WTC11 (cell line): ENCODE measurements around the gene LGSN. TPM values are rescaled to one million over a fixed set of nuclear protein-coding genes. Genes with fewer than 3 reads are reported as not detected.

Experiments used
- ATAC-seq: fragments of 200-7000 bp; cut with Tn5 transposase; 2 replicates; pipeline ENCODE4 v1.10.0; 2021; ENCODE audit warnings: mild to moderate bottlenecking, moderate library complexity
- CTCF ChIA-PET: fragments of 300-600 bp; sonication (Branson Sonifier 250); formaldehyde crosslinking; loops from one replicate; lab custom pipeline; 2021; ENCODE audit warnings: antibody characterized with exemption; lab: Charles Lee
- POLR2A ChIA-PET: fragments of 350-600 bp; sonication (Branson Sonifier 250); formaldehyde crosslinking; loops from one replicate; lab custom pipeline; 2021; ENCODE audit warnings: antibody characterized with exemption; lab: Charles Lee
- DNase-seq: peaks from one replicate; pipeline ENCODE4 v3.0.0; 2021; ENCODE audit warnings: low spot score
- H3K27ac Mint-ChIP-seq: 2 replicates; pipeline ENCODE4 v1.8.0; 2021; ENCODE audit warnings: mixed read lengths
- H3K27me3 Mint-ChIP-seq: 2 replicates; pipeline ENCODE4 v1.8.0; 2021; ENCODE audit warnings: low read depth, mild to moderate bottlenecking, moderate library complexity, mixed read lengths
- H3K36me3 Mint-ChIP-seq: 2 replicates; pipeline ENCODE4 v1.8.0; 2021; ENCODE audit warnings: mixed read lengths
- H3K4me1 Mint-ChIP-seq: 2 replicates; pipeline ENCODE4 v1.8.0; 2022; ENCODE audit warnings: mixed read lengths
- H3K4me3 Mint-ChIP-seq: 2 replicates; pipeline ENCODE4 v1.8.0; 2021; ENCODE audit warnings: mild to moderate bottlenecking, moderate library complexity, mixed read lengths
- H3K9me3 Mint-ChIP-seq: 2 replicates; pipeline ENCODE4 v1.8.0; 2021; ENCODE audit warnings: mixed read lengths
- ATF1 ChIP-seq: sonication (generic); formaldehyde crosslinking; IDR thresholded peaks from 2 replicates; pipeline ENCODE4 v1.8.1; 2023; ENCODE audit warnings: mild to moderate bottlenecking, moderate library complexity, missing genetic modification reagents
- CREM ChIP-seq: sonication (generic); formaldehyde crosslinking; IDR thresholded peaks from 2 replicates; pipeline ENCODE4 v1.8.1; 2022; ENCODE audit warnings: mild to moderate bottlenecking, missing genetic modification reagents, moderate library complexity
- ELF4 ChIP-seq: sonication (generic); formaldehyde crosslinking; IDR thresholded peaks from 2 replicates; pipeline ENCODE4 v1.8.1; 2022; ENCODE audit warnings: low read depth, mild to moderate bottlenecking, moderate library complexity, missing genetic modification reagents
- EMX1 ChIP-seq: fragments of 250-450 bp; sonication (Bioruptor Pico); IDR thresholded peaks from 2 replicates; pipeline ENCODE4 v1.8.0; 2021; ENCODE audit warnings: mild to moderate bottlenecking
- FOXK1 ChIP-seq: sonication (generic); formaldehyde crosslinking; IDR thresholded peaks from 2 replicates; pipeline ENCODE4 v1.8.0; 2022; ENCODE audit warnings: mild to moderate bottlenecking, moderate library complexity, missing genetic modification reagents
- GTF2I ChIP-seq: fragments of 250-450 bp; sonication (Bioruptor Pico); conservative IDR thresholded peaks from 2 replicates; pipeline ENCODE4 v1.4.0; 2021; ENCODE audit warnings: mild to moderate bottlenecking
- IRF2 ChIP-seq: sonication (generic); formaldehyde crosslinking; IDR thresholded peaks from 2 replicates; pipeline ENCODE4 v1.8.0; 2022; ENCODE audit warnings: low read depth, missing genetic modification reagents, borderline replicate concordance
- NFE2L1 ChIP-seq: sonication (generic); formaldehyde crosslinking; IDR thresholded peaks from 2 replicates; pipeline ENCODE4 v1.8.1; 2023; ENCODE audit warnings: missing genetic modification reagents
- NR3C1 ChIP-seq: sonication (generic); formaldehyde crosslinking; conservative IDR thresholded peaks from 2 replicates; pipeline ENCODE4 v1.8.1; 2023; ENCODE audit warnings: low read depth, mild to moderate bottlenecking, missing genetic modification reagents
- PRRX2 ChIP-seq: fragments of 250-450 bp; sonication (Bioruptor Pico); IDR thresholded peaks from 2 replicates; pipeline ENCODE4 v1.8.0; 2021; ENCODE audit warnings: mild to moderate bottlenecking
- SMAD4 ChIP-seq: sonication (generic); formaldehyde crosslinking; IDR thresholded peaks from 2 replicates; pipeline ENCODE4 v1.8.0; 2022; ENCODE audit warnings: mild to moderate bottlenecking, missing genetic modification reagents
- SP1 ChIP-seq: sonication (generic); formaldehyde crosslinking; conservative IDR thresholded peaks from 2 replicates; pipeline ENCODE4 v1.8.1; 2022; ENCODE audit warnings: missing genetic modification reagents
- ZNF219 ChIP-seq: sonication (generic); formaldehyde crosslinking; IDR thresholded peaks from 2 replicates; pipeline ENCODE4 v1.8.0; 2023; ENCODE audit warnings: missing genetic modification reagents, mild to moderate bottlenecking, borderline replicate concordance
- ZNF263 ChIP-seq: sonication (generic); formaldehyde crosslinking; IDR thresholded peaks from 2 replicates; pipeline ENCODE4 v1.8.1; 2022; ENCODE audit warnings: low read depth, mild to moderate bottlenecking, moderate library complexity, missing genetic modification reagents
- ZNF281 ChIP-seq: sonication (generic); formaldehyde crosslinking; IDR thresholded peaks from 2 replicates; pipeline ENCODE4 v1.8.0; 2023; ENCODE audit warnings: mild to moderate bottlenecking, missing genetic modification reagents
- ZNF317 ChIP-seq: sonication (generic); formaldehyde crosslinking; IDR thresholded peaks from 2 replicates; pipeline ENCODE4 v1.8.1; 2023; ENCODE audit warnings: low read depth, mild to moderate bottlenecking, moderate library complexity, missing genetic modification reagents, borderline replicate concordance
- ZNF512 ChIP-seq: sonication (generic); formaldehyde crosslinking; IDR thresholded peaks from 2 replicates; pipeline ENCODE4 v1.8.1; 2022; ENCODE audit warnings: missing genetic modification reagents, borderline replicate concordance
- total RNA-seq: library from RNA; stranded (reverse); gene quantifications from 3 replicates; pipeline ENCODE4 v1.2.3, GENCODE V29; 2021
- TF ChIP-seq, protein P1 (sequence below): sonication (generic); formaldehyde crosslinking; IDR thresholded peaks from 2 replicates; pipeline ENCODE4 v1.8.0; 2022; ENCODE audit warnings: missing genetic modification reagents

Gene LGSN
- total RNA-seq, 1 experiment from 2014 or later = 0.35 TPM

DNA sequence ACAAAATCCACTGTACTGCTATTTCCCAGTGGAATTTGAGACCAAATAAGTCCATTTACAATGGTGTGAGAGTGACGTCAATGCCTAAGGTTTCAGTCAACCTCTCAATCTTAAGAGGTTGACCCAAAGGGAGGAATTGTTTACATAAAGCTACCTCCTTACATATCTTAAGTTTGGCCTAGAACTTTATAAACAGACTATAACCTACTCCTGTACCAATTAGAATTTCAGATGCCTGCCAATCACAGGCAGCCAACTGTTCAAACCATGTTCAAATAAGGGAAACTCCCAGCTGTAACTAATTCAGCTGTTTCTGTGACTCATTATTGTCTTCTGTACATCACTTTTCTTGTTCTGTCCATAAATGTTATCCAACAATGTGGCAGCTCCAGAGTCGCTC, 14.5 kb downstream of the LGSN start:
- ChIA-PET POLR2A (no interaction called here), CTCF (no interaction called here)
- DNase-seq (no peak), ATAC-seq (no peak)
- Mint-ChIP-seq H3K27ac (no peak overlapping the region), H3K36me3 (no peaks in the 10 kb centered on the region), H3K4me1 (no peaks in the 10 kb centered on the region), H3K27me3 (no peaks in the 10 kb centered on the region), H3K9me3 (peaks cover 8% of the 10 kb centered on the region; the same call in 1 of the 2 replicates), H3K4me3 (no peak overlapping the region)
- TF ChIP-seq ELF4 (CRISPR knock-in tag) (no peak), GTF2I (CRISPR knock-in tag) (no peak), PRRX2 (CRISPR knock-in tag) (no peak), CREM (CRISPR knock-in tag) (no peak), SP1 (CRISPR knock-in tag) (no peak), ZNF512 (CRISPR knock-in tag) (no peak), ATF1 (CRISPR knock-in tag) (no peak), ZNF317 (CRISPR knock-in tag) (no peak), IRF2 (no peak)
- TF ChIP-seq, protein P1, sequence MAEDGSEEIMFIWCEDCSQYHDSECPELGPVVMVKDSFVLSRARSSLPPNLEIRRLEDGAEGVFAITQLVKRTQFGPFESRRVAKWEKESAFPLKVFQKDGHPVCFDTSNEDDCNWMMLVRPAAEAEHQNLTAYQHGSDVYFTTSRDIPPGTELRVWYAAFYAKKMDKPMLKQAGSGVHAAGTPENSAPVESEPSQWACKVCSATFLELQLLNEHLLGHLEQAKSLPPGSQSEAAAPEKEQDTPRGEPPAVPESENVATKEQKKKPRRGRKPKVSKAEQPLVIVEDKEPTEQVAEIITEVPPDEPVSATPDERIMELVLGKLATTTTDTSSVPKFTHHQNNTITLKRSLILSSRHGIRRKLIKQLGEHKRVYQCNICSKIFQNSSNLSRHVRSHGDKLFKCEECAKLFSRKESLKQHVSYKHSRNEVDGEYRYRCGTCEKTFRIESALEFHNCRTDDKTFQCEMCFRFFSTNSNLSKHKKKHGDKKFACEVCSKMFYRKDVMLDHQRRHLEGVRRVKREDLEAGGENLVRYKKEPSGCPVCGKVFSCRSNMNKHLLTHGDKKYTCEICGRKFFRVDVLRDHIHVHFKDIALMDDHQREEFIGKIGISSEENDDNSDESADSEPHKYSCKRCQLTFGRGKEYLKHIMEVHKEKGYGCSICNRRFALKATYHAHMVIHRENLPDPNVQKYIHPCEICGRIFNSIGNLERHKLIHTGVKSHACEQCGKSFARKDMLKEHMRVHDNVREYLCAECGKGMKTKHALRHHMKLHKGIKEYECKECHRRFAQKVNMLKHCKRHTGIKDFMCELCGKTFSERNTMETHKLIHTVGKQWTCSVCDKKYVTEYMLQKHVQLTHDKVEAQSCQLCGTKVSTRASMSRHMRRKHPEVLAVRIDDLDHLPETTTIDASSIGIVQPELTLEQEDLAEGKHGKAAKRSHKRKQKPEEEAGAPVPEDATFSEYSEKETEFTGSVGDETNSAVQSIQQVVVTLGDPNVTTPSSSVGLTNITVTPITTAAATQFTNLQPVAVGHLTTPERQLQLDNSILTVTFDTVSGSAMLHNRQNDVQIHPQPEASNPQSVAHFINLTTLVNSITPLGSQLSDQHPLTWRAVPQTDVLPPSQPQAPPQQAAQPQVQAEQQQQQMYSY (CRISPR knock-in tag) = no peak

DNA sequence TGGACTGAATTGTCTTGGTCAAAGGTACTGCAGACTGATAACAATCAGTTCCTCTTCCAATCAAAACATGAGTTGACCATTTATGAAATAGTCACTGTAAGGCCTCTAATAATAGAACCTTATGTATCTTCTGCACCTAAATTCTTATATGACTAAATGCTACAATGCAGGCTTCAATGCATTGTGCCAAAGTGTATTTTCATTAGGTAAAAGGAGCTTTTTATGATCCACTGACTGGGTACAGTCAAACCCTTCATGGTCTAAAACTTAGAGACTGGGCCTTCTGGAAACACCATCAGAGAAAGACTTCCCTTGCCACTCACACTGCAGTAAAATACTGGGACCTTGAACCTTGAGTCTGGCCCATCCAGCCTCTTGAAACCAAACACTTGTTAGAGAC, 16.3 kb downstream of the LGSN start:
- no peaks in the 10 kb centered on the region for H3K4me1 Mint-ChIP-seq
- H3K27ac Mint-ChIP-seq = no peak overlapping the region
- TF ChIP-seq ELF4 (CRISPR knock-in tag) (no peak), NFE2L1 (CRISPR knock-in tag) (no peak), ZNF219 (CRISPR knock-in tag) (no peak), FOXK1 (no peak), ZNF281 (no peak), NR3C1 (no peak), EMX1 (CRISPR knock-in tag) (no peak), ZNF263 (no peak), ATF1 (CRISPR knock-in tag) (no peak), SMAD4 (no peak)
- CTCF ChIA-PET = no interaction called here
- no peak overlapping the region for H3K4me3 Mint-ChIP-seq
- no peaks in the 10 kb centered on the region; the same call in 1 of the 2 replicates for H3K27me3 Mint-ChIP-seq
- POLR2A ChIA-PET = no interaction called here
- peaks cover 4% of the 10 kb centered on the region; the same call in 1 of the 2 replicates for H3K36me3 Mint-ChIP-seq
- peaks cover 20% of the 10 kb centered on the region for H3K9me3 Mint-ChIP-seq
- DNase-seq (no peak), ATAC-seq (no peak)
